ENCODE results near the gene MYO10.
"Not testable (repeated sequence)": the region's sequence is repeated elsewhere in the genome, so short reads cannot be mapped to it uniquely, and the experiment has no call there.

Gene MYO10

DNA sequence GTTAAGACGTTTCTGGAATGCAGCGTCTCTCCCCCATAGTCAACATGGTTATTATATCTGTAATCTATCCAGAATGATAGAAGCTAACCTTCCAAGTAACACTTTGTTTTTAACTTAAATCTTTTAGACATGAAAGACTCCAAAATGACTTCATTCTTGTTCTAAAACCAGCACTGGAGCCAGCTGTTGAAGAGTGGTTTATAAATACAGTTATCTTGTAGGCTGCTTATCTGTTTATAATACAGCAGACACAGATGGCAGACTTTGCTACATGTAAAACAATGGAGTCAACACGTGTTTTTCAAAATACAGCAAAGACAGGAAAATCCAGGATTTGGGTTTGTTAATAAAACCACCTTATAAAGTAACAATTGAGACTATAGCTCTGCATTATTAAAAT, 270.5 kb downstream of the MYO10 start:
- no peak for DNase-seq

DNA sequence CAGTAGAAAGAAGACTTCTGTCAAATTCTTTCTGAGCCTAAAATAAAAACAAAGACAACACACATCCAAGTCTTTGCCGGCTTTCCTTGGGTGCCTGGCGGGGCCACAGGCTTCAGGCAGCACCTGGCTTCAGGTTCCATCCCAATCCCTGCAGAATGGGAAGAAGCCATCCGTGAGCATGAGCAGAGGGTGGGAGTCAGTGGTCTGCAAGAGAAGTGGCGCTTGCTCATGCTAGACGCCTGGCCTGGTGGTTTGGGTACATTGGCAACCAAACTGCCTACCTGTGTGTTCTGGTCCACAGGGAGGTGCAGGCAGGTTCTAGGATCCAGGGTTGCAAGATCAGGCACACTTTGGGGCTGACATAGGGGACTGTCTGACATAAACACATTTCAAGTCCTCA, 271.7 kb downstream of the MYO10 start:
- no peak for DNase-seq

DNA sequence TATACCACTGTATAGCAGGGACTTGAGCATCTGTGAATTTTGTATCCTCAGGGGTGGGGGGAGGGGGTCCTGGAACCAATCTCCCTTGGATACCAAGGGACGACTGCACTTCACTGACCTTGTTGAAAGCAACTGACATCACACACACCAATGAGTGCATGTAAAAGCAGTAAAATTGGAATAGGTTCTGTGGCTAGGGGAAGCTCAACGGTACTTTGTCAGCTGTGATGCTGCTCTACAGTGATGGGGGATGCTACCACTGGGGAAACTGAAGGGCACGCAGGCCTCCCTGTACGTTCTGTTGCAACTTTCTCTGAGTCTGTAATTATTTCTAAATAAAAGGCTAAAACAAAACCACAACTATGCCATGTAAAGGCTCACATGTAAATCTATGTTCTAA, 272.2 kb downstream of the MYO10 start:
- no peak for DNase-seq

DNA sequence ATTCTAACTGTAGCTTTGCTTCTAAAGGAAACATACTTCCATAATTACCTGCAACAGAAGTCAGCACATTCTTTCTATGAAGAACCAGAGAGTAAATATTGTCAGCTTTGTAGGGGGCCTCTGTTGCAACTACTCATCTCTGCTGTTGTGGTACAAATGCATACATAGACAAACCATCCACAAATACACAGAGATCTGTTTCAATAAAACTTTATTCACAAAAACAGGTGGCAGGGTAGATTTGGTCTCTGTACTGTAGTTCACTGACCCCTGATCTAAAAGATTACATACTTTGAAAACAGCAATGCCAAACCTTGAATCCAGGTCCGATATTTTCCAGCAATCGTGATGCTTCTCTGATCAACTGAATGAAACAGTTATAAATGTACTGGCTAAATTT, 274.4 kb downstream of the MYO10 start:
- DNase-seq = no peak

DNA sequence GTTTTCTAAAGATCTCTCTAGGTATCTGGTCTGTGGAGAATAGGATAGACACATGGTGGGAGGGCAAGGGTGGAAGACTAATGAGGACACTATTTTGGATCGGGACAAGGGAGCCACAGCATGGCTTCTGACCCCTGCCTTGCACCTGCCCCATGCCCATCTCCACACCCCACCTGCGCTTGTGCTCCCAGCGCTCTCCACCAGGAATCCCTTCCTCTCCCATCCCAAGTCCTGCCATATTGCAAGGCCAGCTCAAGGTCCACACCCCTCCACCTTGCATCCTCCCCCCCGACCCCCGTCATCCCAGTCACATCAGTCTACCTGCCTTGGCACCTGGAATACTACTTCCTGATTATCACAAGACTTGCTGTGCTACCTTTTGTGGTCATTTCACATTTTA, 275.1 kb downstream of the MYO10 start:
- no peak for DNase-seq

DNA sequence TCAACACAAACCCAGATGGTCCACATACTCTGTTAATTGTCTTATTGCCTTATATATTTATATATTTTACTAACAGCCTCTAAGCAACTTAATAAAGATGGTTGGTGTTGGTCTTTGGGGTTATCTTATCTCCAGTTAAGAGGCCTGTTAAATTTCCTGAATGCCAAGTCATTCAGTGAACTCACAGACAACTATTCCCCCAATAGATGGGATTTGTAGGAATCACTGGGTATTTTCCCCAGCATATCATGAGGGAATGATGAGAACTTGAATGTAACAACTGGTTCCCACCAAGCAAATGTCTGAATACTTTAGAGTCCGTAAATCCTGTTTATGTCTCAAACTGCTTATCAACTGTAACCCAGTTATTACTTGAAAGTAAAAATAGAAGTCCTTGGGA, 276.6 kb downstream of the MYO10 start:
- no peak for DNase-seq

DNA sequence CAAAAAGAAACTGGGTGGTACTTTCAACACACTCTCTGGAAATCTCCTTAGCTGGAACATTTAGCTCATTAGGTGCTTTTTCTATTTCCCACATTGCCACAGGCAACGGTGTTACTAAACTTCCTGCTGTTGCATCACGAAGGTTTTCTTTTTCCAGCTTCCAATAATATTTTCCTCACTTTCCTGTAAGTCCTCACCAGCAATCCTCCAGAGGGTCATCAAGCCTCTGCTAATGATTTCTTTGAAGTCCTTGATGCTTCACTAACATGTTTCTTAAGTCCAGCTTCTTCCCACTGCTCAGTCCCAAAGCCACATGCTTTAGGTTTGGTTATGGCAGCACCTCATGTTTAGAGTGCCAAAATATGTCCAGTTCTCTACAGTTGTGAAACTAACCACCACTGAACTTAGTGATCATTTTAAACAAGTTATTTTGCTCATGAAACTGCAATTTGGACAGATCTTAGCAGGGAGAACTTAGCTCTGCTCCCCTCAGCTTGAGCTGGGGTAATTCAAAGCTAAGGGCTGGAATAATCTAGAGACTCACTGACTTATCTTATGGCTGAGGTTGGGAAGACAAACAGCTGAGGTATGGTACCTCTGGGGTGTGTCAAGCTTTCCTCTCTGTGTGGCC, 279.4 kb downstream of the MYO10 start:
- DNase-seq = no peak

DNA sequence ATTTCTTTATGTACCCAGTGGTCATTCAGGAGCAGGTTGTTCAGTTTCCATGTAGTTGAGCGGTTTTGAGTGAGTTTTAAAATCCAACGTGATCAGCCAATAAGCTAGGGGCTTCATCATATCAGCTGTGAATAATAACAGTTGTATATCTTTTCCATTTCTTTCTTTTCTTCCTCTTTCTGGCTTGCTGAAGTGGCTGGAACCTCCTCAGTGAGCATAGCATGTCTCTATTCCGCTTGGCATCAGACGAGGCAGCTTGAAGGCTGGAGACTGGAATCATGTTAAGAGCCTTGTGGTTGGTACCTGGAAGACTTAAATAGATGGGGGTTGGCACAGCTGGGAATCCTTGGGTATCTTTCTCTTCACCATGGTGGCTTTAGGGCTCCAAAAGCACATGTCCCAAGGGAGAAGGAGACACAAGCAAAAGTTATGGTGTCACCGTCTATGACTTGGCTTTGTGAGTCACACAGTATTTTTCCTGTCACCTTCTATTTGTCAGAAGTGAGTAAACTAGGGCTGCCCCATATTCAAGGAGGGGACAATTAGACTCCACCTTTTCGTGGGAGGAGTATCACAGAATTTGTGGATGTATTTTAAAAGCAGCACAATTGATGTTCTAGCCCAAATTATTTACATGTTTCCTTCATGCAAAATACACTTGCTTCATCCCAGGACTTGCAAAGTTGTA, 281.3 kb downstream of the MYO10 start:
- DNase-seq = no peak

DNA sequence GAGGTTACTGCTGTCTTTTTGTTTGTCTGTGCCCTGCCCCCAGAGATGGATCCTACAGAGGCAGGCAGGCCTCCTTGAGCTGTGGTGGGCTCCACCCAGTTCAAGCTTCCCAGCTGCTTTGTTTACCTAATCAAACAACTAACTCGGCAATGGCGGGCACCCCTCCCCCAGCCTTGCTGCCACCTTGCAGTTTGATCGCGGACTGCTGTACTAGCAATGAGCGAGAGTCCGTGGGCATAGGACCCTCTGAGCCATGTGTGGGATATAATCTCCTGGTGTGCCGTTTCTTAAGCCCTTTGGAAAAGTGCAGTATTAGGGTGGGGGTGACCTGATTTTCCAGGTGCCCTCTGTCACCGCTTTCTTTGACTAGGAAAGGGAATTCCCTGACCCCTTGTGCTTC, 287.3 kb downstream of the MYO10 start:
- not testable (repeated sequence) for DNase-seq

DNA sequence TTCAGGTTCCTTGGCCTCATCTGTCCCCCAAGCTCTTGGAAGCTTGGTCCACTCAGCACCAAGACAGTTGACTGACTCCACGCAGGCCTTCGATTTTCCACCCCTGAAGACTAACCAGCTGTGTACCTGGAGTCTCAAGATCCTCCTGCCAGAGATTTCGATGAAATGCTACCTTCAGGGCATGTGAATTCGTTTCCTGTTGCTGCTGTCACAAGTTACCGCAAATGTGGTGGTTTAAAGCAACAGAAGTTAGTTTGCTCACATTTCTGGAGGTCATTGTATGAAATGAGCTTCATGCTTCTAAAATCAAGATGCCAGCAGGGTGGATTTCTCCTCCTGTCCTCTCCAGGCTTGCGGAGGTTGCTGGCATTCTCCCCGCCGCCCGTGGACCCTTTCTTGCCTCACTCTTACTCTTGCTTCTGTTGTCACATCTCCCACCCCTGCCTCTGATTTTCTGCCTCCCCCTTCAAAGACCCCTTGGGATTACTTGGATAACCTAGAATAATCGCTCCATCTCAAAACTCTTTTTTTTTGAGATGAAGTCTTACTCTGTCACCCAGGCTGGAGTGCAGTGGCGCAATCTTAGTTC, 291.7 kb downstream of the MYO10 start:
- DNase-seq = no peak

DNA sequence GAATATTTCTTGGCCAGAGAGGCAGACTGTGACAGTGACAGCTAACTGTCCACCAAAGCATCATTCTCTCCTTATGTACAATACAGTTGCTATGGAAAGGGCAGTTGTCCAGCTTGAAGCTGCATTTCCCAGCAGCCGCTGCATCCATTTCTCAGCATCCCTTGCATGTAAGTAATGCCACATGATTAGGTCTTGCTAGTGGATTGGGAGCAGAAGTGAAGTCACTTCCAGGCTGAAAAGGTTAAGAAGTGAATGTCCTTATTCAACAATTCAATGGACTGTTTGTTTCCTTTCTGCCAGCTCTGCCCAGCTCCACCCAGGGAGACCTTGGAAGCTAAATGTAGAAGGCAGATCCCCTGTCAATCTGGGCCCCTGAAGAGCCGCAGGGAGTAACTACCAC, 293.2 kb downstream of the MYO10 start:
- DNase-seq = no peak

DNA sequence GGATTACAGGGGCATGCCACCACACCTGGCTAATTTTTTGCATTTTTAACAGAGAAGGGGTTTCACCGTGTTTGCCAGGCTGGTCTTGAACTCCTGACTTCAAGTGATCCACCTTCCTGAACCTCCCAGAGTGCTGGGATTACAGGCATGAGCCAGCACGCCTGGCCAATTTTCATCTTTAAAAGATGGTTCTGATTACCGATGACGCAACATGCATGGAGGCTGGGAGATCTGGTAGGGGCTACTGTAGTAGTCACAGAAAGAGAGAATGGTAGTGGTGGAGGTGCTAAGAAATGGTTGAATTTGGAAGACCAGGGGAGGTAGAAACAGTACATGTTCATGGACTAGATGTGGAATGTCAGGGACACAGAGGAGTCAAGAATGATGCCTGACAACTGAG, 296.9 kb downstream of the MYO10 start:
- DNase-seq = no peak

DNA sequence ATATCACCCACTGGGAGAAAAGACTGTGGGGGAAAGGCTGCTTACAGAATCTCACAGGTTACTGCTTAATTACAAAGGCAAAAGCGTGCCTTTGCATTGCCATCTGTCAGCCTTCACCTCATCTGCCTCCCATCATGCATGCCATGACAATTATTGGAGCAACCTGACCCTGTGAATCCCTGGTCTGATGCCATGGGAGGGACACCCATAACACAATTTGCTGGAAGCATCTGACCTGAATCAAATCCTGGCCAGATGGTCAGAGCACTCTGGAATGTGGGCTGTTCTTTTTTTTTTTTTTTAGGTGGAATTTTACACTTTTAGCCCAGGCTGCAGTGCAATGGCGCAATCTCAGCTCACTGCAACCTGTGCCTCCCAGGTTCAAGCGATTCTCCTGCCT, 307.7 kb downstream of the MYO10 start:
- DNase-seq = no peak

DNA sequence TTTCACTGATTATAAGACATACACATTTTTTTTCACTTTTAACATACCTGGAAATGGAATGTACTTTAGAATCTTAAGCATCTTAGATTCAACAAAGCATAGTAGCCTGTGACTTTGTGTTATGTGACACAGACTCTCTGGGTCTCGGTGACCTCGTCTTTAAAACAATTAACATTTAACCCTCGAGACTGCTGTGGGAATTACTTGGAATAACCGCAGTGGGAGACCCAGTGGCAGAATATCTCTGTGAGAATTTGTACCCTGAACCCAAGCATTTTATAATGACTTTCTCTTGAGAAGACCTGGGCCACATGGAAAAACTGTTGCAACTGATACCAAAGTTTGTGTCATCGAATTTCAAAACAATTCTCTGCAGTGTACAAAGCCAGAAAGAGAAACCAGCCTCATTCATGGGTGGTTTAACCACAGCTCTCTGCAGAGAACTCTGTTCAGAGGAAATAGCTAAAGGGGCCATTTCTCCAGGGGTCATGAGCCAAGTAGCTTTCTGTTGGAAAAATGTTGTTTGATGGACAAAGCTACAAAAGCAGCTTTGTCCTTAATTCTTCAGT, 309.3 kb downstream of the MYO10 start:
- DNase-seq = peak; percentile 59 to 68

DNA sequence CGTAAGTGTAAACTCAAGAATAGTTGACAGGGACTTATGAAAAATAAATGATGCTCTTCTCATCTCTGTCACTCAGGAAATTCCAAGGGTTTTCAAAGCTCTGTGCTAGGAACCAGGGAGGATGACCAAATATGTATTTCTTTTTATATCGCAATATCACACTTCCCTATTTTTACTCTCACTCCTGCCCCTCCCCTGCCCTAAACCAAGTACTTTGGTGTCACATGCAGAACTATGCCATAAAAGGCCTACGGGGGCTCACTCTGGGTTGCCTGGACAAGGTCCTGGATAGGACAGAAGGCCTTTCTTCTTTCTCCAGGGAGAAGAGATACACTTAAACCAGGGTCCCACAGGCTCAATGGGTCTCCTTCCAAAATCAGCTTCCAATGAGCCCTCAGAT, 311.0 kb downstream of the MYO10 start:
- peak; percentile 70 to 77 for DNase-seq

DNA sequence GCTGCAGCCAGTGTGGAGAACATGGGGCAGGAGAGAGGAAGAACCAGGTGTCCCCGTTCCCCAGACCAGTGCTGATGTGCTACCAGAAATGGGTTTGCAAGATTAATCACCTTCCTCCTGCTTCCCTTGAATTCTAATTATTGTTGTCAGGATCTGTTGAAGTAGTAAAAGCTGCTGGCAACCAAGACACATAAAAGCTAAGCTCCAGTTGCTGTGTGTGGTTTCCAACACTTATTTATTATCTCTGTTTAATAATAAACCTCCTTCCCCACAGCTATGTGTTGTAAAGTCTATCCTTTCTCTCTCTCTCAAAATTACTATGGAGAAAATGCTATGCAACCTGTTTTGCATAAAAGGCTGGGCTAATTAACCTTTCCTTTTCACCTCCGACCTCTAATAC, 317.0 kb downstream of the MYO10 start:
- no peak for DNase-seq

DNA sequence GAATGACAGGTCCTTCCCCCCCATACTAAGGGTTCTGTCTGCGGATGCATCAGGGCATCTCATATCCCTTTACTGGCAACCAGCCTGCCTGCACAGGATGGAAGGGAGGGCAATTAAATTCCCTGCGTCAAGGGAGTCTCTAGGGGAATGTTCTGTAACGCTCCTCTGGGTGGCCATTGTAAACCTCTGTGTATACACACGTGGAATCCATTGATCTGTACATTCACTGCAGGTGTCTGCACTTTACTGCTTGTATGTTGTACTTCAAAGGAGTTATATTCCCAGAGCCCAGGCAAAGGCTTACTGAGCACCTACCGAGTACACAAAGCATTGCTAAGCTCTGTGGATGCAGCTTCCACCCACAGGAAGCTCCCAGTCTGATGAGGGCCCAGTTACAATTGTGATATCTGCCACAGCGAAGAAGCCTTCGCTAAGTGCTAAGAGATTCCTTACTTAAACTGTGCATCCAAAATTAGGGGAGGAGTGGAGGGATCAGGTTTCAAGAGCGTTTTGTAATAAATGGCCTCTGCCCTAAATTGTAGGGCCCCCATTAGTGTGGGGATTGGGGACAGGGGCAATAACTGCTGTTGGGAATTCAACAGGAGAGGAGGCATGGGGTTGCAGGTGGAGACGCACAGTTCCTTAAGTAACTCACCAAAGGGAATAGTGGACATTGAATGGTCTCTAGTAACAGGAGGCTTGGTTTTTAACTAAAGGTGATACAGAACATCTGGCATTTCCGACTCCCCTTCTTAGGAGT, 317.8 kb downstream of the MYO10 start:
- DNase-seq = no peak

DNA sequence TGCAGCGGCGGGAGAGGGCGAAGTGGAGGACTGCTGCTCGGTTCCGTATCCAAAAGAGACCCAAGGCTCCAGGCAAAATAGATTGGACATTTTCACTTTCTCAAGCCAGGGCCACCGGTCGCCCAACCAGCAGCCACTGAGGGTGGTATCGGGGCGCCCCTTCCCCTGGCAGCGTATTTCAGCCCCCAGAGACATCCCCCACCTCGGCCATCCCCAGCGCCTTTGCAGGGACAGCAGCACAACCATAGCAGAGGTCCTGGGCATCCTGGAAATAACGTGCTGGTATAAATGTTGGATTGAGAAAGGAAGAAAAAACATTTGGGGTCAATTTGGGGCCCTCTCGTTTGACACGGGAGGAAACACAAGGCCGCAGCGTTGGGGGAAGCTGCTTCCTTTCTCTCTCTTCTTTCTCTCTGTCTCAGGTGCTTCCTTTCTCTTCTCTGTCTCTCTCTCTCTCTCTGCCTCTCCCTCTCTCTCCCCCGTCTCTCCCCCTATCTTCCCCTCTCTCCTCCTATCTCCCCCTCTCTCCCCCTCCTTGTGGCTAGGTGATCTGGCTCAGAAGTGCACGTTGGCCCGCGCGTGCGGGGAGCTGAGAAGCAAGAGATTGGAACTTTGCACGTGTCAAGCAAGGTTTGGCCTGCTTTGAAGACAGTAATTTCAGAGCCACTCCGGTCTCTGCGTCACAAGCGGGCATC, 318.7 kb downstream of the MYO10 start:
- DNase-seq = no peak

DNA sequence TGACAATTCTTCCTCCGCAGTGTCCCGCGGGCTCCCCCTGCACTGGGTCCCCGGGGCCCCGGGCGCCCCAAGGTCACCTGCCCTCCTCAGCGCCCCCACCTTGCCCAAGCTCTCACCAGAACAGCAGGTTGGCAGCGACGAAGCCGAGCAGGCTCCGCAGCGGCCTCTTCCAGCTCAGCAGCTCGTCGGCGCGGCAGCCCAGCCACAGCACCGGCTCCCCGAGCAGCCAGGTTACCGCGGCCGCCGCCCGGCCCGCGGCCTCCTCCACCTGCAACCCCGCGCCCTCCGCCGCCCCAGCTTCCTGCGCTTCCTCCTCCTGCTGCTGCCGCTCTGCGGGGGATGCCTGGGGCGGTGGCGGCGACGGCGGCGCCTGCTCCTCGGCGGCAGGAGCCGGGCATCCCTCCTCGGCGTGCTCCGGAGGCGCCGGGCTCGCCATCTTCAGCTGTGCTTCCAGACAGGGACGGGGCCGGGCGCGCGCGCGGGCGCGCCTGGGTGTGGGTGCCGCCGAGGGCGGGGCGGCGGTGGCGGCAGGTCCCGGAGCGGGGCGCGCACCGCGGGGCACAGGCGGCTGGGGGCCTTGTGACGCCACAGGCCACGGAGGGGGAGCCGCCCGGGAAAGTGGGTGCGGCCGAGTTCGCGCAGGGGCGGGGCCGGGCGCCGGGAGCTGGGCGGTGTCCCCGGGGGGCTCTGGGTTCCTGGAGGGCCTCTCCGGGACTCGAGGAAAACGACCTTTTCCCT, 319.4 kb downstream of the MYO10 start, which contains the start of gene RETREG1:
Gene RETREG1, minus strand, starts transcription at position 462 of the 738 bp plus-strand sequence. Its CDS starts 26 bp downstream, at position 436.
- peak; percentile 8 to 19 for DNase-seq

DNA sequence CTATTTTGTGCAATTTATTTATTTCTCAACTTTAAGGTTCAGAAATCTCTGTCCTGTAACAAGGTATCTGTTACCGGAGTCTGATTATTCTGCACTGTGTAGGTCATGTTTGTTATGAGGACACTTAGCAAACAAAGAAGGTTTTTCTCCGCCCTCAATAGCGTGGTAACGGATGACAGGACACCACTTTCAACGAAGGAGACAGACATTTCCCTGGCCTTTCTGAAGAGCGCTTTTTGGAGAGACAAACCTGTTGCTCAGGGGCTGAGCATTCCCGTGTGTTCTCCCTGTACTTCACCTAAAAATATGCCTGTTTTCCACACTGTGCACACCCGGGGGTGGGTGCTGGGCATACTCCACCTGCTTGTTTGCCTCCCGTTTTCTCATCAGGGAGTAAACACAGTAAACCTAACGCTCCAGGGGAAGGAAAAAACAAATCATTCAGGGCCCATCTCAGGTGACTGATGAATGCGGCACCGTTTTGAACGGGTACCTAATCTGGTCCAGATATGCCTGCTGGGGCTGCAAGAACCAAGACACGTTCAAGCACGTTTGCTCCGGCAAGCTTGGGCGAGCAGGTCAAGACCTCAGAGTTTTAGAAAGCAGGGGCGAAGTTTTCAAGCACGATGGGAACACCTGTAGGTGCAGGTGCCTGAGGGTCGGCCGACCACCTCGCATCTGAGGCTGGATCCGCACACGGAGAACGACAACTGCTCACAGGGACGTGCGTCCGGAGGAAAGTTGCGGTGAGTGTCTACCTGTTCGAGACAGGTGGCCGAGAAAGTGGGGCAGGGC, 320.1 kb downstream of the MYO10 start:
- DNase-seq = no peak

DNA sequence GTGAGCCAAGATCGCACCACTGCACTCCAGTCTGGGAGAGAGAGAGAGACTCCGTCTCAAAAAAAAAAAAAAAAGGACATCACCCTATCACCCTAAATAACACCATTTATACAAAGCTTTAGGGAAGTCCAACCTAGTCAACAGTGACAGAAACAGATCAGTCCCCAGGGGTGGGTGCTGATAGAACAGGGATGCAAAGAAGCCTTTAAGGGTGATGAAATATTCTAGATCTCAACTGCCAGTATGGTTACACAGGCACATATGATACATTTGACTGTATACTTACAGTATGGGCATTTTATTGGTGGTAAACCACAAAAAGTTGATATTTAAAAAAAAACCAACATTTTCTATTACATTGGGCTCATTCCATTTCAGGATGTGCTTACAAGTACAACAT, 324.1 kb downstream of the MYO10 start:
- DNase-seq = no peak

All from Kasumi-1 (cell line).